GM12891 (cell line): ENCODE measurements around the gene CGB2.
"Not testable (repeated sequence)": the region's sequence is repeated elsewhere in the genome, so short reads cannot be mapped to it uniquely, and the experiment has no call there.

ENCODE experiments used
- DNase-seq: peaks from one replicate; pipeline ENCODE4 v3.0.0; 2011; ENCODE audit warnings: low spot score; ENCODE audit not compliant: insufficient read length
- FAIRE-seq: peaks from 2 replicates; lab custom pipeline; 2011; peaks lifted over from hg19 to GRCh38; lab: Jason Lieb, UNC
- PAX5 ChIP-seq: IDR thresholded peaks from 2 replicates; pipeline ENCODE4 v1.6.1; 2011; ENCODE audit warnings: low read length, moderate library complexity, mild to moderate bottlenecking; ENCODE audit not compliant: insufficient read depth, severe bottlenecking
- POLR2A ChIP-seq: IDR thresholded peaks from 2 replicates; pipeline ENCODE4 v1.6.1; 2011; ENCODE audit warnings: low read depth, low read length, control low read depth
- POLR2AphosphoS5 ChIP-seq: IDR thresholded peaks from 2 replicates; pipeline ENCODE4 v1.6.1; 2011; ENCODE audit warnings: low read depth, low read length, control low read depth
- POU2F2 ChIP-seq: IDR thresholded peaks from 2 replicates; pipeline ENCODE4 v1.6.1; 2011; ENCODE audit warnings: low read depth, mild to moderate bottlenecking, control low read depth, low read length, moderate library complexity
- SPI1 ChIP-seq: IDR thresholded peaks from 2 replicates; pipeline ENCODE4 v1.6.1; 2011; ENCODE audit warnings: low read depth, low read length, control low read depth
- TAF1 ChIP-seq: IDR thresholded peaks from 2 replicates; pipeline ENCODE4 v1.6.1; 2011; ENCODE audit warnings: low read depth, low read length, control low read depth

Gene CGB2

DNA sequence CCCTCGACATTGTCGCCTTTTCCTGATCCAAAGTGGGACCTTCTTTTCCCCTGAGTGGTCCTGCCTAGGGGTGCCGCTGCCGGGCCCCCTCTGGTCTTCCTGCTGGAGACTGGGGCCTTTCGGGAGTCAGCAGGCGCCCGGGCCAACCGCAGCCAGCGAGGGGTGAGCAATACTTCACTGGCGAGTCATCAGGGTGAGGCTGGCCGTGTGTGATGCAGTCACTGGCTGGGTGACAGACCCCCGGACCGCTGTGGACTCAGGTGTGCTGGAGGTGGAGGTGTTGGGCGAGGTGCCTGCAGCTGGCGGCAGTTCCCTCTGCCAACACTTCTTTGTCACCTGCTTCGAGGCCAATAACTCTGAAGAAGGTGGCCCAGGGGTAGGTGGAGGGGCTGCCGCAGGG, 10.5 kb downstream of the CGB2 start:
- FAIRE-seq (no peak), DNase-seq (no peak)
- no peak for TF ChIP-seq SPI1
- TF ChIP-seq POU2F2 = no peak
- no peak for TF ChIP-seq TAF1
- TF ChIP-seq PAX5 = no peak
- no peak for TF ChIP-seq POLR2A
- no peak for TF ChIP-seq POLR2AphosphoS5

DNA sequence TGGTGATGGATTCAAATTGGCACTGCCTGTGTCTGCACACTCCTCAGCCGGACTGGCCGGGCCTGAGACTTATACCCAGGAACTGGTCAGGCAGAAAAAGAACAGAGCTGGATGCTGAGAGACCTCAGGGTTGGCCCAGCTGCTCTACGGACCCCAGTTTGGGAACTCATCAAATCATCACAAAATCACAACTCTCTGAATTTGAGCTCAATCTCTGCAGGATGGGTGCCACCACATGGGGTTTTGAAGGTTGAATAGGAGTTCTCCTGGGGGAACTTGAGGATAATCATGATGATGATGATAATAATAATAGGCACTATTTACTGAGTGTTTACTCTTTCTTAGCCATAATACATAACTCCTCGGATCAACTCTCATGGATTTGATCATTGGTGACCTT, 11.0 kb downstream of the CGB2 start:
- DNase-seq, FAIRE-seq: not testable (repeated sequence)

DNA sequence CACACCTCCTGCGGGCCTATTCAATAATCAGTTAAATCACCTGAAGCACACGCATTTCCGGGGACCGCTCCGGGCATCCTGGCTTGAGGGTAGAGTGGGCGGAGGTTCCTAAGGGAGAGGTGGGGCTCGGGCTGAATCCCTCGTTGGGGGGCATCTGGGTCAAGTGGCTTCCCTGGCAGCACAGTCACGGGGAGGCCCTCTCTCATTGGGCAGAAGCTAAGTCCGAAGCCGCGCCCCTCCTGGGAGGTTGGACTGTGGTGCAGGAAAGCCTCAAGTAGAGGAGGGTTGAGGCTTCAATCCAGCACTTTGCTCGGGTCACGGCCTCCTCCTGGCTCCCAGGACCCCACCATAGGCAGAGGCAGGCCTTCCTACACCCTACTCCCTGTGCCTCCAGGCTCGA, 11.9 kb downstream of the CGB2 start, which contains the start of gene CGB5:
Gene CGB5 (plus strand): TSS at position 301 of the 400 bp plus-strand sequence. CDS start 362 bp downstream, outside the sequence.
- DNase-seq, FAIRE-seq: not testable (repeated sequence)

DNA sequence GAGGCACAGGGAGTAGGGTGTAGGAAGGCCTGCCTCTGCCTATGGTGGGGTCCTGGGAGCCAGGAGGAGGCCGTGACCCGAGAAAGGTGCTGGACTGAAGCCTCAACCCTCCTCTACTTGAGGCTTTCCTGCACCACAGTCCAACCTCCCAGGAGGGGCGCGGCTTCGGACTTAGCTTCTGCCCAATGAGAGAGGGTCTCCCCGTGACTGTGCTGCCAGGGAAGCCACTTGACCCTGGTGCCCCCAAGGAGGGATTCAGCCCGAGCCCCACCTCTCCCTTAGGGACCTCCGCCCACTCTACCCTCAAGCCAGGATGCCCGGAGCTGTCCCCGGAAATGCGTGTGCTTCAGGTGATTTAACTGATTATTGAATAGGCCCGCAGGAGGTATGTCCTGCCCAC, 17.3 kb downstream of the CGB2 start, which contains the start of gene CGB8:
Gene CGB8 (minus strand): TSS at position 101 of the 400 bp plus-strand sequence. CDS start 372 bp downstream, outside the sequence.
- not testable (repeated sequence) for FAIRE-seq, DNase-seq

DNA sequence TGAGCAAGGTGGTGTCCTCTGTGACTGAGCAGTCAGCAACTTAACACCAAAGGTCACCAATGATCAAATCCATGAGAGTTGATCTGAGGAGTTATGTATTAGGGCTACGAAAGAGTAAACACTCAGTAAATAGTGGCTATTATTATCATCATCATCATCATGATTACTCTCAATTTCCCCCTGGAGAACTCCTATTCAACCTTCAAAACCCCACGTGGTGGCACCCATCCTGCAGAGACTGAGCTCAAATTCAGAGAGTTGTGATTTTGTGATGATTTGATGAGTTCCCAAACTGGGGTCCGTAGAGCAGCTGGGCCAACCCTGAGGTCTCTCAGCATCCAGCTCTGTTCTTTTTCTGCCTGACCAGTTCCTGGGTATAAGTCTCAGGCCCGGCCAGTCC, 18.1 kb downstream of the CGB2 start:
- not testable (repeated sequence) for DNase-seq, FAIRE-seq

DNA sequence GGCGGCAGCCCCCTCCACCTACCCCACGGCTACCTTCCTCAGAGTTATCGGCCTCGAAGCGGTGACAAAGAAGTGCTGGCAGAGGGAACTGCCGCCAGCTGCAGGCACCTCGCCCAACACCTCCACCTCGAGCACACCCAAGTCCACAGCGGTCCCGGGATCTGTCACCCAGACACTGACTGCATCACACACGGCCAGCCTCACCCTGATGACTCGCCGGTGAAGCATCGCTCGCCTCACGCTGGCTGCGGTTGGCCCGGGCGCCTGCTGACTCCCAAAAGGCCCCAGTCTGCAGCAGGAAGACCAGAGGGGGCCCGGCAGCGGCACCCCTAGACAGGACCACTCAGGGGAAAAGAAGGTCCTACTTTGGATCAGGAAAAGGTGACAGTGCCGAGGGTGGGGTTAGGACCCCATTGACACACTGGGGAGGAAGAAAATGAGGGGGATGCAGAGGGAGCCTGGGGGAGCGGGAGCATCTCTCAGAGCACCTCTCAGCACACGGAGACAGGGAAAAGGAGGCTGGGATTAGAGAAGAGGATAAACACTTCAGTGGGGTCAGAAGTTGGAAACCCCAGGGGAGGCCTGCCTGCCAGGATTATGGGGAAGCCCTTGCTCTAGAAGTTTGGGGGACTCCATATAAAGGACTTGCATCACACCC, 18.8 kb downstream of the CGB2 start:
- not testable (repeated sequence) for DNase-seq, FAIRE-seq

DNA sequence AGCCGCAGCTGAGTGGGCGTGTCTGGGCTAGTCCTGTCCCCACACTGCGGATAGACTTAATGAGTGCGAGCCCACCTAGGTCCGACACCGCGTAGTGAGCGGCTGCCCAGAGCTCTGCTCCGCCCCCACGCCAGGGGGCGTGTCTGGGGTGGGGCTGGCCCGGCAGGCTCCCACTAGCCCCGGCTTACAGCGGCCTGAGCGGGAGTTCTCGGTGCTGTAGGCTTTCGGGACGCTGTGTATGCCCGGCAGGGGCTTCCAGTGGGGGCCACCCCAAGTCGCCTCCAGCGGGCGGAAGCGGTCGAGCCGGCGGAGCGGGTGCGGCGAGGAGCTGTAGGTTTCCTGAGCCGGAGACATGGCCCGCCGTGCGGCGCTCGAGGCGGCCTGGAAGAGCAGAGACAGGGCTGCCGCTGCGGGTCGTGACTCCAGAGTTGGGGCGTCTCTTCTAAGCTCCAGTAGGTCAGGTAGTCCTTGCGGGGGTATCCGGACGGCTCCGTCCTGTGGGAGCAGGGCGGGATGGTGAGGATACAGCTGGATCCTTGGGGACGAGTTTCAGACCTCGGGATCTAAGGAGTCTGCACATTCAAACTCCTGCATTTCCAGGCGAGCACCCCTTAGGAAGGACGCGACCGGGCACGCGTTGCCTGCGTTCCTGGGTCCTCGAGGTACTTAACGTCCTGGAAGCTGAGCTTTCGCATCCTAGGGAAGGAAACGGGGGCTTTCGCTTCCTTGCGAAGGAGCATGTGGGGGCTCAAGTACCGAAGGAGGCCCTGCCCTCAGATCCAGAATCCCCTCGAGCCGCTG, 24.6 kb downstream of the CGB2 start:
- TF ChIP-seq POU2F2 (no peak), PAX5 (no peak), POLR2AphosphoS5 (no peak), TAF1 (no peak), SPI1 (no peak), POLR2A (no peak)
- DNase-seq (peak; percentile 84), FAIRE-seq (peak; percentile 62)

DNA sequence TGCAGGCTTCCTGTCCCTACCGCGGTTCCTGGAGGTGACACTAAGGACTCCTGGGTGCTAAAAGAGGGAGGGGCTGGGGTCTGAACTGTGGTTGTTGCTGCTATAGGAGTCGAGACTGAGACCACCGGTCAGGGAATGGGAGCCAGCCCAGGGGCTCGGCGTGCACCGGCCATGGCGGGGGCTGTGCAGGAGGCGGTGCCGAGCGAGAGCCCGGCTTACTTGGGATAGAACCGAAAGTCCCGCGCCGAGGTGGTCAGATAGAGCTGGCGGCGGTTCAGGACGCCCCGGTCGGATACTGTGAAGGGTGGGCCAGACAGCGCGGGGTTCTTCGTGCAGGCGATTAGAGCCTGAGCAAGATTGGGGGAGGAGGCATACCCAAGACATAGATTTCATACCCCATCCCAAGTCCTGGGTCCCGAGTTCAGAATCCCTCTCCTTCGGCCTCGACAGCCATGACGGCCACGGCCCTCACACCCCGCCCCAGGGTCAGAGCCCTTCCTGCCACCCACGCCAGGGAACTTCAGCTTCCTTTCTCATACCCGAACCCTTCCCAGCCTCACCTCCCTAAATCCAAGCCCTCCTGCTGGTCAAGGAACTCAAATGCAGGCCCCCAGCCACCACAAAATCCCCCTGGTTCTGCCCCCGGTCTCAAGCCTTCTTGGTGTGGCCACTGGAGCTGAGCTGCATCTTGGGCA, 25.4 kb downstream of the CGB2 start:
- not testable (repeated sequence) for FAIRE-seq, DNase-seq

DNA sequence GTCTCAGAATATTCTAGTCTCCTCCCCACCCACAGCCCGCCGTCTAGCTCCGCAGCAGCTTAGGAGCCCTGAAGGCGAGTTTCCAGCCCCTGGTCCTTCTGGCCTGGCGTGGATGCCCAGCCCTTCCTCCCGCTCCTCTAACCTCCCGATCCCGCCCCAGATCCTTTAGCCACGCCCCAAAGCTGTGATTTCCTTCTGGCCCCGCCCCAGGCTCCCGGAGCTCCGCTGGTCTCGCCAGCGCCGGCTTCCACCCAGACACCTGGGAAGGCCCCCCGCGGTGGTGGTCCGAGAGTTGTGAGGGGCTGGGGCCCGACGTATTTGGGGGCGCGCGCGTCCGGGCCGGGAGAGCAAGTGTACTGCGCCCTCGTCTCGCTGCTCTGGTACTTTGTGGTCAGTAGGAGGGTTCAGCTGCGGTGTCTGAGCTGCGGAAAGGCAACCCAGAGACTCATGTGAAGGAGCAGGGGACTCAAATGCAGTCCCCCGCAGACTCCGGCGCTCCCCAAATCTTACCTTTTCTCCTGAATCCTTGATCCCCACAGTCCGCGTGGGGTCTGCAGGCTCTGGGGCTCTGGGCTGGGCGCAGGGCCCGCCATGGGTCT, 26.0 kb downstream of the CGB2 start, which contains the start of gene CGB7:
Gene CGB7 (minus strand): TSS at position 114 of the 599 bp plus-strand sequence. CDS start 2,374 bp downstream, outside the sequence.
- FAIRE-seq (no peak), DNase-seq (no peak)
- TF ChIP-seq PAX5 (no peak), POU2F2 (no peak), SPI1 (no peak), TAF1 (no peak), POLR2AphosphoS5 (no peak), POLR2A (no peak)

DNA sequence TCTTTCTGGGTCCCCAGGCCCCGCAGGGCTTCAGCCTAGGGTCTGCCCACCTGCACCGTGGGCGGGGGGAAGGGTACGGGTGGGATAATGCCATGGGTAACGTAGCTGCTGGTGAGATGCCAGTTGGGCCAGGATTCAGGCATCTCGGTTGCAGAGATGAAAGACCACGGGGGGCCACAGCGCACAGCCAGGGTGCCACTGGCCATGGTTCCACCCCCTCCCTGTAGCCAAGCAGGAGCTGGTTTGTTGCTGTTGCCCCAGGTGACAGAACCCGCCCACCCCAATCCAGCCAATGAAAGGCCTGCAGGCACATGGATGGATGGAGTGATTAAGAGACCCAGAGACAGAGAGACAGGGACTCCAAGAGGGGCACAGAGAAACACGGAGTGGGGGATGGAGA, 26.9 kb downstream of the CGB2 start:
- DNase-seq = no peak
- FAIRE-seq = no peak
- TF ChIP-seq SPI1 (no peak), PAX5 (no peak), TAF1 (no peak)

DNA sequence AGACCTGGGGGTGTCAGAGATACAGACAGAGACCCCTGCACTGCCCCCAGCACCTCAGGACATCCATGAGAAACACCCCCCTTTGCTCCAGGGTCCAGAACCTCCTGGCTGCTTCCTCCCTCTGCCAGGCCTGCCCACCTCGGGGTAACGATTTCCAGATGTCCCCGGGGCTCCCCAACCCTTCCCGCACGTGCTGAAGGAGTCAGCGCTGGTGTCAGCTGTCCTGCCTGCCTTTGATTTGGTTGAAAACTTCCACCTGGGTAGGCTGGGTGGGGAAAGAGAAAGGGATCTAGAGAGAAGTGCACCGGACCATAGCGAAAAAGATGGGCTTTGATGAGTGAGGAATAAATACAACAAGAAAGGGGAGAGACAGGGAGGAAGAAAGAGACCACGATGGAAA, 27.4 kb downstream of the CGB2 start:
- TF ChIP-seq POLR2A (no peak), POU2F2 (no peak), TAF1 (no peak), POLR2AphosphoS5 (no peak), SPI1 (no peak), PAX5 (no peak)
- no peak for FAIRE-seq

More for the DNA sequence above, 27.4 kb downstream of the CGB2 start:
- DNase-seq = no peak
